HEK293 (cell line): ENCODE data around the gene TUBGCP6.

Experiments used
- BCL11A ChIP-seq: fragments of 450-650 bp; formaldehyde crosslinking; IDR thresholded peaks from 2 replicates; pipeline ENCODE4 v1.5.1; 2016; ENCODE audit warnings: low read depth, missing biosample characterization, missing genetic modification characterization
- BCL6B ChIP-seq: fragments of 450-650 bp; formaldehyde crosslinking; IDR thresholded peaks from 2 replicates; pipeline ENCODE4 v1.5.1; 2017; ENCODE audit warnings: missing biosample characterization, missing genetic modification characterization
- FEZF1 ChIP-seq: fragments of 450-650 bp; formaldehyde crosslinking; IDR thresholded peaks from 2 replicates; pipeline ENCODE4 v1.5.1; 2016; ENCODE audit warnings: missing biosample characterization, missing genetic modification characterization
- GLIS1 ChIP-seq: fragments of 450-650 bp; formaldehyde crosslinking; IDR thresholded peaks from 2 replicates; pipeline ENCODE4 v1.5.1; 2016; ENCODE audit warnings: missing biosample characterization, missing genetic modification characterization
- IKZF3 ChIP-seq: fragments of 450-650 bp; IDR thresholded peaks from 2 replicates; pipeline ENCODE4 v1.5.0; 2018; ENCODE audit warnings: missing biosample characterization, mild to moderate bottlenecking, missing genetic modification characterization, moderate library complexity
- KLF7 ChIP-seq: fragments of 450-650 bp; formaldehyde crosslinking; IDR thresholded peaks from 2 replicates; pipeline ENCODE4 v1.5.1; 2016; ENCODE audit warnings: missing biosample characterization, missing genetic modification characterization, borderline replicate concordance
- MYNN ChIP-seq: fragments of 450-650 bp; formaldehyde crosslinking; IDR thresholded peaks from 2 replicates; pipeline ENCODE4 v1.5.1; 2016; ENCODE audit warnings: missing biosample characterization, missing genetic modification characterization, borderline replicate concordance
- PRDM4 ChIP-seq: fragments of 450-650 bp; formaldehyde crosslinking; IDR thresholded peaks from 2 replicates; pipeline ENCODE4 v1.5.1; 2017; ENCODE audit warnings: missing biosample characterization, missing genetic modification characterization
- SP2 ChIP-seq: fragments of 450-650 bp; formaldehyde crosslinking; IDR thresholded peaks from 2 replicates; pipeline ENCODE4 v1.5.1; 2016; ENCODE audit warnings: missing biosample characterization, missing genetic modification characterization
- TRIM28 ChIP-seq: IDR thresholded peaks from 2 replicates; pipeline ENCODE4 v1.6.1; 2011; ENCODE audit warnings: low read length, control low read depth, borderline replicate concordance
- YY1 ChIP-seq: fragments of 450-650 bp; formaldehyde crosslinking; IDR thresholded peaks from 2 replicates; pipeline ENCODE4 v1.5.1; 2018; ENCODE audit warnings: missing biosample characterization, missing genetic modification characterization
- ZBTB26 ChIP-seq: fragments of 450-650 bp; formaldehyde crosslinking; optimal IDR thresholded peaks from 2 replicates; pipeline ENCODE3; 2016; ENCODE audit warnings: missing biosample characterization, mild to moderate bottlenecking, missing genetic modification characterization
- ZBTB7A ChIP-seq: fragments of 450-650 bp; formaldehyde crosslinking; IDR thresholded peaks from 2 replicates; pipeline ENCODE4 v1.5.1; 2016; ENCODE audit warnings: low read depth, missing biosample characterization, missing genetic modification characterization
- ZFHX2 ChIP-seq: fragments of 450-650 bp; formaldehyde crosslinking; conservative IDR thresholded peaks from 2 replicates; pipeline ENCODE4 v1.5.1; 2016; ENCODE audit warnings: missing biosample characterization, missing genetic modification characterization
- ZNF114 ChIP-seq: fragments of 450-650 bp; formaldehyde crosslinking; IDR thresholded peaks from 2 replicates; pipeline ENCODE4 v1.5.0; 2017; ENCODE audit warnings: missing biosample characterization, missing genetic modification characterization
- ZNF223 ChIP-seq: fragments of 450-650 bp; formaldehyde crosslinking; IDR thresholded peaks from 2 replicates; pipeline ENCODE4 v1.5.1; 2016; ENCODE audit warnings: missing biosample characterization, missing genetic modification characterization
- ZNF366 ChIP-seq: fragments of 450-650 bp; formaldehyde crosslinking; conservative IDR thresholded peaks from 2 replicates; pipeline ENCODE4 v1.5.1; 2016; ENCODE audit warnings: missing biosample characterization, missing genetic modification characterization
- ZNF48 ChIP-seq: fragments of 450-650 bp; formaldehyde crosslinking; IDR thresholded peaks from 2 replicates; pipeline ENCODE4 v1.5.1; 2016; ENCODE audit warnings: missing biosample characterization, missing genetic modification characterization
- ZNF555 ChIP-seq: fragments of 450-650 bp; formaldehyde crosslinking; conservative IDR thresholded peaks from 2 replicates; pipeline ENCODE4 v1.5.1; 2017; ENCODE audit warnings: missing biosample characterization, mild to moderate bottlenecking, missing genetic modification characterization, inconsistent platforms
- ZNF560 ChIP-seq: fragments of 450-650 bp; formaldehyde crosslinking; IDR thresholded peaks from 2 replicates; pipeline ENCODE4 v1.5.1; 2017; ENCODE audit warnings: missing biosample characterization, missing genetic modification characterization, borderline replicate concordance
- ZNF624 ChIP-seq: fragments of 450-650 bp; formaldehyde crosslinking; IDR thresholded peaks from 2 replicates; pipeline ENCODE4 v1.5.1; 2017; ENCODE audit warnings: missing biosample characterization, missing genetic modification characterization
- ZNF677 ChIP-seq: fragments of 450-650 bp; IDR thresholded peaks from 2 replicates; pipeline ENCODE4 v1.5.0; 2018; ENCODE audit warnings: missing biosample characterization, mild to moderate bottlenecking, missing genetic modification characterization, moderate library complexity
- ZNF704 ChIP-seq: fragments of 450-650 bp; formaldehyde crosslinking; IDR thresholded peaks from 2 replicates; pipeline ENCODE4 v1.5.1; 2016; ENCODE audit warnings: missing biosample characterization, missing genetic modification characterization
- ZNF768 ChIP-seq: fragments of 450-650 bp; formaldehyde crosslinking; IDR thresholded peaks from 2 replicates; pipeline ENCODE4 v1.5.1; 2018; ENCODE audit warnings: missing biosample characterization, mild to moderate bottlenecking, missing genetic modification characterization
- ZNF777 ChIP-seq: fragments of 450-650 bp; formaldehyde crosslinking; IDR thresholded peaks from 2 replicates; pipeline ENCODE4 v1.5.1; 2017; ENCODE audit warnings: missing biosample characterization, missing genetic modification characterization, borderline replicate concordance
- TF ChIP-seq, protein P1 (sequence below): fragments of 450-650 bp; formaldehyde crosslinking; conservative IDR thresholded peaks from 2 replicates; pipeline ENCODE4 v1.5.1; 2016; ENCODE audit warnings: low read depth, missing biosample characterization, missing genetic modification characterization
- TF ChIP-seq, protein P2 (sequence below): fragments of 450-650 bp; formaldehyde crosslinking; IDR thresholded peaks from 2 replicates; pipeline ENCODE4 v1.5.1; 2017; ENCODE audit warnings: missing biosample characterization, missing genetic modification characterization

Gene TUBGCP6

DNA sequence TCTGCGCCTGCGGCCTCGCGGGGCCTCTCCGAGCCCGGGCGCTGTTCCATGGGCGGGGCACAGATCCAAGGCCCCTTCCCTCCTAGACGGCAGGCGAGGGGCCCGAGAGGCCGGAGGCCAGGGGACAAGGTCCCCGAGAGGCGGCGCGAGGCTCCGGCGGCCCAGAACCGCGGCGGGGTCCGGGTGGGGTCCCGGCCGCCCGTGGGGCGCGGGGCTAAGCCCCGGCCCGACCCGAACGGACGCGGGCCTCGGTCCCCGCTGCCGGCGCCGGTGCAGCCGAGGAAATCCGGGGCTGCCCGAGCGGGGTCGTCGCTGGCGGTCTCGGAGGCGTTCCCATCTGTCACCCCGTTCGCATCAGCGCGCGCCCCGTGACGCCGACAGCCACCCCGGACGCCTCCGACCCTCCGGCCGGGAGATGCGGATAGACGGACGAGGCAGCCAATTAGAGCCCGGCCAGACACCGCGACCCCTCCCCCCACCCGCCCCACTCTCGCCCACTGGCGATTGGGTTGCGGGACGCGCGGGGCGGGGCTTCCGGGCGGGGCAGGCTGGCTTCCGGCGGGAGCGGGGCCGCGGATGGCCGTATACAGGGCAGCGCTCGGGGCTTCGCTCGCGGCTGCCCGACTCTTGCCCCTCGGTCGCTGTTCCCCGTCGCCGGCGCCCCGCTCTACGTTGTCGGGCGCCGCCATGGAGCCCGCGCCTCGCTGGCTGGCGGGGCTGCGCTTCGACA lies 44.2 kb downstream of the TUBGCP6 start, which contains the start of gene SELENOO (continued):
- TF ChIP-seq, protein P1, sequence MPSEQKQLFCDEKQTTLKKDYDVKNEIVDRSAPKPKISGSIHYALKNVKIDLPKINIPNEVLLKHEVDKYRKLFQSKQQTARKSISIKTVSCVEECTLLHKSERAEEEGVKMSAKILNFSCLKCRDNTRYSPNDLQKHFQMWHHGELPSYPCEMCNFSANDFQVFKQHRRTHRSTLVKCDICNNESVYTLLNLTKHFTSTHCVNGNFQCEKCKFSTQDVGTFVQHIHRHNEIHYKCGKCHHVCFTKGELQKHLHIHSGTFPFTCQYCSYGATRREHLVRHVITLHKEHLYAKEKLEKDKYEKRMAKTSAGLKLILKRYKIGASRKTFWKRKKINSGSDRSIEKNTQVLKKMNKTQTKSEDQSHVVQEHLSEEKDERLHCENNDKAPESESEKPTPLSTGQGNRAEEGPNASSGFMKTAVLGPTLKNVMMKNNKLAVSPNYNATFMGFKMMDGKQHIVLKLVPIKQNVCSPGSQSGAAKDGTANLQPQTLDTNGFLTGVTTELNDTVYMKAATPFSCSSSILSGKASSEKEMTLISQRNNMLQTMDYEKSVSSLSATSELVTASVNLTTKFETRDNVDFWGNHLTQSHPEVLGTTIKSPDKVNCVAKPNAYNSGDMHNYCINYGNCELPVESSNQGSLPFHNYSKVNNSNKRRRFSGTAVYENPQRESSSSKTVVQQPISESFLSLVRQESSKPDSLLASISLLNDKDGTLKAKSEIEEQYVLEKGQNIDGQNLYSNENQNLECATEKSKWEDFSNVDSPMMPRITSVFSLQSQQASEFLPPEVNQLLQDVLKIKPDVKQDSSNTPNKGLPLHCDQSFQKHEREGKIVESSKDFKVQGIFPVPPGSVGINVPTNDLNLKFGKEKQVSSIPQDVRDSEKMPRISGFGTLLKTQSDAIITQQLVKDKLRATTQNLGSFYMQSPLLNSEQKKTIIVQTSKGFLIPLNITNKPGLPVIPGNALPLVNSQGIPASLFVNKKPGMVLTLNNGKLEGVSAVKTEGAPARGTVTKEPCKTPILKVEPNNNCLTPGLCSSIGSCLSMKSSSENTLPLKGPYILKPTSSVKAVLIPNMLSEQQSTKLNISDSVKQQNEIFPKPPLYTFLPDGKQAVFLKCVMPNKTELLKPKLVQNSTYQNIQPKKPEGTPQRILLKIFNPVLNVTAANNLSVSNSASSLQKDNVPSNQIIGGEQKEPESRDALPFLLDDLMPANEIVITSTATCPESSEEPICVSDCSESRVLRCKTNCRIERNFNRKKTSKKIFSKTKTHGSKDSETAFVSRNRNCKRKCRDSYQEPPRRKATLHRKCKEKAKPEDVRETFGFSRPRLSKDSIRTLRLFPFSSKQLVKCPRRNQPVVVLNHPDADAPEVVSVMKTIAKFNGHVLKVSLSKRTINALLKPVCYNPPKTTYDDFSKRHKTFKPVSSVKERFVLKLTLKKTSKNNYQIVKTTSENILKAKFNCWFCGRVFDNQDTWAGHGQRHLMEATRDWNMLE (tag by site-specific recombination): no peak
- no peak for TF ChIP-seq FEZF1 (tag by site-specific recombination)
- no peak for TF ChIP-seq ZNF624 (tag by site-specific recombination)
- TF ChIP-seq ZNF560: no peak
- TF ChIP-seq ZBTB7A (tag by site-specific recombination): peak; percentile 83; the same call in 1 of the 2 replicates
- no peak for TF ChIP-seq ZNF777 (tag by site-specific recombination)
- TF ChIP-seq ZNF223 (tag by site-specific recombination): no peak
- TF ChIP-seq SP2: peak; percentile 93
- TF ChIP-seq YY1 (tag by site-specific recombination): peak; percentile 29; the same call in 1 of the 2 replicates
- TF ChIP-seq ZNF366 (tag by site-specific recombination): no peak
- no peak for TF ChIP-seq PRDM4 (tag by site-specific recombination)
- TF ChIP-seq ZFHX2: peak; percentile 57; the same call in 1 of the 2 replicates
- TF ChIP-seq ZBTB26 (tag by site-specific recombination): peak; percentile 76
- TF ChIP-seq BCL11A (tag by site-specific recombination): no peak
- no peak for TF ChIP-seq ZNF768 (tag by site-specific recombination)
- TF ChIP-seq ZNF114 (tag by site-specific recombination): no peak
- no peak for TF ChIP-seq ZNF704
- TF ChIP-seq, protein P2, sequence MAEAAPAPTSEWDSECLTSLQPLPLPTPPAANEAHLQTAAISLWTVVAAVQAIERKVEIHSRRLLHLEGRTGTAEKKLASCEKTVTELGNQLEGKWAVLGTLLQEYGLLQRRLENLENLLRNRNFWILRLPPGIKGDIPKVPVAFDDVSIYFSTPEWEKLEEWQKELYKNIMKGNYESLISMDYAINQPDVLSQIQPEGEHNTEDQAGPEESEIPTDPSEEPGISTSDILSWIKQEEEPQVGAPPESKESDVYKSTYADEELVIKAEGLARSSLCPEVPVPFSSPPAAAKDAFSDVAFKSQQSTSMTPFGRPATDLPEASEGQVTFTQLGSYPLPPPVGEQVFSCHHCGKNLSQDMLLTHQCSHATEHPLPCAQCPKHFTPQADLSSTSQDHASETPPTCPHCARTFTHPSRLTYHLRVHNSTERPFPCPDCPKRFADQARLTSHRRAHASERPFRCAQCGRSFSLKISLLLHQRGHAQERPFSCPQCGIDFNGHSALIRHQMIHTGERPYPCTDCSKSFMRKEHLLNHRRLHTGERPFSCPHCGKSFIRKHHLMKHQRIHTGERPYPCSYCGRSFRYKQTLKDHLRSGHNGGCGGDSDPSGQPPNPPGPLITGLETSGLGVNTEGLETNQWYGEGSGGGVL (tag by site-specific recombination): no peak
- TF ChIP-seq BCL6B: no peak
- TF ChIP-seq IKZF3: no peak
- TF ChIP-seq ZNF677: 0 out of 2 replicates have a peak, but pooled peaks have one; percentile 35
- no peak for TF ChIP-seq ZNF48 (tag by site-specific recombination)
- TF ChIP-seq KLF7 (tag by site-specific recombination): no peak
- no peak for TF ChIP-seq MYNN (tag by site-specific recombination)
- TF ChIP-seq TRIM28: no peak
- TF ChIP-seq GLIS1: peak; percentile 37; the same call in 1 of the 2 replicates
- no peak for TF ChIP-seq ZNF555
